GM21526 (cell line): ENCODE results near the gene DHX30.
"Not testable (repeated sequence)": the region's sequence is repeated elsewhere in the genome, so short reads cannot be mapped to it uniquely, and the experiment has no call there.

ENCODE experiments used
- ATAC-seq: cut with Tn5 transposase; IDR thresholded peaks from one replicate; pipeline ENCODE4 v1.9.1; 2021; ENCODE audit warnings: moderate library complexity; ENCODE audit not compliant: unreplicated experiment, low FRiP score

Gene DHX30

DNA sequence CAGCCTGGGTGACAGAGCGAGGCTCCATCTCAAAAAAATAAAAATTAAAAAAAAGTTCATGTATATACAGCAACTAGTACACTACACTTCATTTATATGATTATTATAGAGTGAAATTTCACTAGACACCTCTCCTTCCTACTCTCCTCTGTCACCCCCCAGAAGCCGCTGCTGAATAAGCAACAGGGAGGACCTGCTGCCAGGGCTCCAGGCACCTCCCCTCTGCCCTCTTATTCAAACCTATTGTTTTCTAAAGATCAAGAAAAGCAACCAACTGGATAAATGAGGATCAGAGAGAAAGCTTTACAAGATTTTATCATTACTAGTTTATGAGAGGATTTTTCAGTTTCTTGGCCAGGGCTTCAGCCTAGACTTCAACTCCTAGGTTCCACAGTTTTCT lies 71.5 kb downstream of the DHX30 start:
- ATAC-seq, result no peak

DNA sequence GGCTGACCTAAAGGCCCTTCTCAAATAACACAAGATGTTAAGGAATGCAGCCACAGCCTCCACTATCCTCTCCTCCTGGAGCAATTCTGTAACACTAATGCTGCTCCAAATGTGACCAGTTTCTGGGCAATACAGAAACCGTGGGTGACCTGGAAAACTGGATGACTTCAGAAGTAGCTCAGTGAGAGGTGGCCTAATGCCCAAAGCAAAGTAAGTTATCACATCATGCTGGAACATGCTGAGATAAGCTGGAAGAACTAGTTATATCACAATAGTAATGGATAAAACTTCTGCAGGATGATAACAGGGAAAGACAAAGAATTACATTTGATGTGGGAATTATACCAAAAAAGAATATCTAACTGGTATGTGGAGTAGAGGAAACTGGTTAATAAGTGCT lies 72.0 kb downstream of the DHX30 start:
- ATAC-seq, result no peak

- ATAC-seq, result no peak
Measured at GRCh38 chr3:47877290-47877689, 74.4 kb downstream of the DHX30 start.

- ATAC-seq, result no peak
Measured at GRCh38 chr3:47877719-47878118, 74.8 kb downstream of the DHX30 start.

GRCh38 chr3:47882338-47882737 lies 79.4 kb downstream of the DHX30 start:
- no peak for ATAC-seq

GRCh38 chr3:47884603-47885002 lies 81.7 kb downstream of the DHX30 start:
- no peak for ATAC-seq

- ATAC-seq, result no peak
Measured at GRCh38 chr3:47885168-47885567, 82.2 kb downstream of the DHX30 start.

- not testable (repeated sequence) for ATAC-seq
Measured at GRCh38 chr3:47887991-47888390, 85.1 kb downstream of the DHX30 start.

- no peak for ATAC-seq
Measured at GRCh38 chr3:47888986-47889757, 86.2 kb downstream of the DHX30 start.

DNA sequence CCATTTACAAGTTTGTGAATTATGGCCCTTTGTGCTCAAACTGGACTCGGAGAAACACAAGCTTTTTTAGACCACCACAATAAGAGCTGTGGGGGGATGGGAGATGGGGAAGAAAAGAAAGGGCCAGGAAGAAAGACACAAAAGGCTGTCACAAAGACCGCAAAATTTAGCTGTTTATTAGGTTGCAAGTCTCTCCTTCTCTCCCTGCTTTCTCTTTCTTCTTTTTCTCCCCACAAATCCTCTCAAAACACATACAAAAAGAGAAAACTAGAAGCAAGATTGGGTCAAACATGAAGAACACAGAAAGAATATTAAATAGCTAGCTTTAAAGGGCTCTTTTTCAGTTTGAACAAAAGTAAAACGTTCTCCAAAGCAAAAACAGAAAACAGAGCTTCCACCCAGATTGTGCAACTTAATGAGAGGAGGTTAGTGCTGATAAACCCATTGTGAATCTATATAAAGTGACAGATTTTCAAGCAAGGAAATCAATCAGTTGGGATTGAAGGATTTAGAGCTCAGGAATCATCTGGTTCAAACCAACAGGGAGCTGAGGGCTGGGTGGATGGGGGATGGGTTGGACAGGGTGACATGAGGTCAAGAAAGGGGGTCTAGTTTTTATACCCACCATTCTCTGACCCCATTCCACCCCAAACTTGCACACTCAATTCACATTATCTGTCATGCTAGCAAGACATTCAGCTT lies 87.3 kb downstream of the DHX30 start:
- ATAC-seq, result no peak

GRCh38 chr3:47890828-47891612 lies 88.1 kb downstream of the DHX30 start:
- ATAC-seq, result no peak

DNA sequence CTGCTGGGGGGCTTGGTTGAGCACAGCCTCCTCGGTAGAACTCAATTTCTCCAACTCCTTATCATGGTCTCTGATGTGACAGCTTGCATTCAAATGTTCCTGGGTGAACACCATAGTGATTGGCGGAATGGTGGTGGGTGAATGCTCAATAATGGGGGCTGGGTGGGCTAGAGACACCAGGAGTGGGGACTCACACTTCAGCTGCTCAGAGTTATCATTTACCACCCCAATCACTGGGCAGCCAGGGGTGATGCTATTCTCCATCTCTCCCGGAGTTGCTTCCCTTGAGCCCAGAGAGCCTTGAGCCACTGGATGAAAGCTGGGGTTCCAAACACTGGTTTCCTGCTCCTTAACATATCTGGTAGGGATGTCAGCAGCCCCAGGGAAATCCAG lies 88.7 kb downstream of the DHX30 start:
- ATAC-seq, result no peak

DNA sequence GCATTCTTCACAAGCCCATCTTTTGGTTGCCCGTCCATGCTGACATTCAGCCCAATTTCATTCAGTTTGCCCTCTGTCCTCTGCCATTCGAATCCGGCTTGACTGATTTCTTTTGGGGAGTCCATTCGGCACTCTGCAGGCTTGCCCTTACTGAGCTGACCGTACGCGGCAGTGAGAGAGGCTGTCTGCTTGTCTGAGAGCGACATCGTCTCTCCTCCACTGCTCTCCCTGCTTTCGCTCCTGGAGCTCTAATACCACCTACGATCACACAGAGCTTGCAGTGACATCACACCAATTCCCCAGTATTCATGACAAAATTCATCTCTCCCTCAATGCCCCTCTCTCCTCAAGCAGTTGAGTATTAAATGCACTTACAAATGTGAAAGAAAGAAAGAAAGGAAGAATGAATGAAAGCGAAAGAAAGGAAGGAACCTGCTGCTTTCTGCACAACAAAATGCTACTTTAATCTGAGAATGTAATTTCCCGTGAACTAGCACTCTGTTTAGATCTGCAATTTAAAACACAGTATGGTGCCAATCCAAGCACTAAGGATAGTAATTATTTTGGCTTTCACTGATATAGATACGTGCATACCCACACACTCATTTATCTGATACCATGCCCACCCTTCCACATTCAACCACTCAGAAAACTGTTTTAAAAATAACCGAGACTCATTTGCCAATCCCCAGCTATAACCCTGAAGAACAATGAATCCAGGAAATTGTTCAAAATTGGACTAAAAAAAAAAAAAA lies 89.5 kb downstream of the DHX30 start:
- ATAC-seq, result no peak

GRCh38 chr3:47895241-47895640 lies 92.3 kb downstream of the DHX30 start:
- ATAC-seq, result no peak

- no peak for ATAC-seq
Measured at GRCh38 chr3:47896736-47897135, 93.8 kb downstream of the DHX30 start.

DNA sequence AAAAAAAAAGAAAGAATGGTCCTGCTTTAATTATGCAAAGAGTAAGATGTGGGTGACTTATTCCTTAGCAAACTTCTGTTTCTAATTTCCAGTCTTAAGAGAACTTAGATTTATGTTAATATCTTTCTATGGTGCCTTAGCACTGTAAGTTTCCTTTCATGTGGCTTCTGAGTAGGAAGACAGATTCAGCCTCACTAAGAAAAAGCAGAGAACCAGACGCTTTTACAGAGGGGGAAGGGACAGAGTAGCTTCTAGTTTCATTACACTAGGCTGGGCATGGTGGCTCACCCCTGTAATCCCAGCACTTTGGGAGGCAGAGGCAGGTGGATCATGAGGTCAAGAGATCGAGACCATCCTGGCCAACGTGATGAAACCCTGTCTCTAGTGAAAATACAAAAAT lies 95.0 kb downstream of the DHX30 start:
- no peak for ATAC-seq

DNA sequence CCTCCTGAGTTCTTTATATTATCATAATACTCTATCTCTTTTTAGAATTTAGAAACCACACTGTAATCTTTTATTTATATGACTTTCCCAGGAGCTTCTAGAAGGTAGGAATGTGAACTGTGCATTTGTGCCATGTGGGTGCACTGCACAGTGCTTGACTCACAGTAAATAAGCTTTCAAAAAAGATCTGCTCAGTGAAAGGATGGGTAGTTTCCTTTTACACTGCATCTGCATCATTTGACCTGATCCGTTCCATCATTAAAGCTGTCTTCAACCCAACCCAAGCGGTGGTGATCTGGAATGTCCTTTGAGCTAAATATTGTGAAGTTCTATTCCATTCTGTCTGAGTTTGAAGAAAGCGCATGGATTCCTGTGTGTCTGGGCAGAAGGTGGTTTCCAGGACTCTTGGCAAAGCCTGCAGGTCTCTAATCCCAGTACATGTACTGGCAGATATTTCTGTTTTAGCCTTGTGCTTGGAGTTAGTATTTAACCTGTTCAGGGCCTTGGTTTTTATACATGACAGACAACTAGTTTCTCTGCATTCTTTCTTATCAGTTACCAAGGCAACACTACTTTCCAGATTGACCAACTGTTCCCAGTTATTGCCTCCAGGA lies 96.7 kb downstream of the DHX30 start:
- ATAC-seq, result no peak
